Esophagus (tissue), 2 donors: ENCODE measurements around the gene MED20. TPM values are rescaled to one million over a fixed set of nuclear protein-coding genes. Genes with fewer than 3 reads are reported as not detected.

Experiments
- H3K27ac ChIP-seq, 2 donors: one replicate each; pipeline ENCODE4 v1.5.1; 2013; ENCODE audit warnings: low read depth in 2 of 2, mild to moderate bottlenecking in 2 of 2, inconsistent platforms in 1 of 2, low read length in 1 of 2, moderate library complexity in 1 of 2
- H3K27me3 ChIP-seq, 2 donors: one replicate each; pipeline ENCODE4 v1.6.1; 2013; ENCODE audit warnings: low read length in 2 of 2, control low read depth in 1 of 2, mild to moderate bottlenecking in 1 of 2; ENCODE audit not compliant: insufficient read depth in 2 of 2, control insufficient read depth in 1 of 2
- H3K36me3 ChIP-seq, 2 donors: one replicate each; pipeline ENCODE4 v1.6.1; 2013; ENCODE audit warnings: low read length in 1 of 2; ENCODE audit not compliant: control insufficient read depth in 2 of 2, insufficient read depth in 2 of 2
- H3K4me1 ChIP-seq, 2 donors: one replicate each; pipeline ENCODE4 v1.6.1; 2013; ENCODE audit warnings: low read length in 1 of 2; ENCODE audit not compliant: control insufficient read depth in 2 of 2, insufficient read depth in 2 of 2
- H3K4me3 ChIP-seq, 2 donors: one replicate each; pipeline ENCODE4 v1.5.1; 2013; ENCODE audit warnings: low read length in 2 of 2, mild to moderate bottlenecking in 2 of 2, low read depth in 1 of 2, moderate library complexity in 1 of 2
- H3K9me3 ChIP-seq, 2 donors: one replicate each; pipeline ENCODE4 v1.6.1; 2013; ENCODE audit warnings: mild to moderate bottlenecking in 2 of 2, low read depth in 1 of 2, low read length in 1 of 2, moderate library complexity in 1 of 2; ENCODE audit not compliant: control insufficient read depth in 2 of 2, insufficient read depth in 1 of 2
- WGBS, 2 donors: extraction: QIAGEN DNeasy Blood & Tissue Kit; methylation state at CpG; one replicate each; pipeline ENCODE4 v1.1.7; 2013; 5-methylcytosine and 5-hydroxymethylcytosine counted together
- polyA plus RNA-seq, 2 donors: library from polyadenylated mRNA; stranded (reverse); fragments of 200-250 nt; gene quantifications; one replicate each; pipeline ENCODE4 v1.2.3, GENCODE V29; 2013
- donor health status: healthy with polysubstance abuse.
- donor health status: Bipolar disorder and iron deficiency.

The MED20 gene
- polyA plus RNA-seq, 2 donors: 7.1 to 8.0 TPM

DNA sequence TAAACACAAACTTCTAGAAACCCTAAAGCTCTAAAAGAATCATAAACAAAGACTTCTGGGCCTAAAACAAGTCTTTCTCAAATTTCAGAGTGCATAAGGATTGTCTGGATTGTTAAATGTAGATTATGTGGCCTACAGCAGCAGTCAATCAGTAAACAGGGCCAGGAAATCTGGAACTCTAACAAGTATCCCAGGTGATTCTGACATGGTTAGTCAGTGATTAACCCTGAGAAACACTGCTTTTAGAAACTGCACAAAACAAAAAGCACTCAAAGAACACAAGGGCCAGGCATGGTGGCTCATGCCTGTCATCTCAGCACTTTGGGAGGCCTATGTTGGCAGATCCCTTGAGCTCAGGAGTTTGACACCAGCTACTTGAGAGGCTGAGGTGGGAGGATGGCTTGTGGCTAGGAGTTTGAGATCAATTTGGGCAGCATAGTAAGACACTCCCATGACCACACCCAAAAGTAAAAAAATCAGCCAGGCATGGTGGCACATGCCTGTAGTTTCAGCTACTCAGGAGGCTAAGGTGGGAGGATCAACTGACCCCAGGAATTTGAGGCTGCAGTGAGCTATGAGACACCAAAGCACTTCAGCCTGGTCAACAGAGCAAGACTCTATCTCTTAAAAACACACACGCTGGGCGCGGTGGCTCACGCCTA, 5.9 kb downstream of the MED20 start:
- Histone ChIP-seq H3K27ac (no peak overlapping the region), H3K9me3 (no peaks in the 10 kb centered on the region), H3K4me3 (no peak overlapping the region), H3K4me1 (no peaks in the 10 kb centered on the region), H3K27me3 (no peaks in the 10 kb centered on the region), H3K36me3 (peaks cover 2 to 8% of the 10 kb centered on the region in 2 donors)
- WGBS, 2 donors: 93 to 97% methylated on average over 4 of the region's 4 CpGs

DNA sequence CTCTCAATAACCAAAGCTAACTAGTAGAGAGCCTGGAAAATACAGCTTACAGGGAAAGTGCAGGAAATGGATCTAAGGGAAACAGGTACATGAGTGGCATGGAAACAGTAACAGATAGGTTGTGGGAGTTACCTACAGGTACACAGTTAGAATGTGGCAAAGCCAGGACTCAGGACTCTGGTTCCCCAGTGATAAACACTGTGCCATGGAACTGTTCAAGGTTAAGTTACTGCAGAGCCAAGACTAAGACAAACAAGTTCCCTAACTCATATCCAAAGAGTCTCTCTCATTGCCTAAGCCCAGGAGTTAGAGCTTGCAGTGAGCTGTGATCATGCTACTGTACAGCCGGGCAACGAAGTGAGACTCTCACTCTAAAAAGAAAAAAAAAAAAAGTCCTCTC, 6.6 kb downstream of the MED20 start:
- H3K4me1 ChIP-seq: no peaks in the 10 kb centered on the region
- H3K36me3 ChIP-seq: peaks cover 2 to 8% of the 10 kb centered on the region in 2 donors
- no peaks in the 10 kb centered on the region for H3K27me3 ChIP-seq
- H3K27ac ChIP-seq: no peak overlapping the region
- no peak overlapping the region for H3K4me3 ChIP-seq
- H3K9me3 ChIP-seq: no peaks in the 10 kb centered on the region
- WGBS, 2 donors: 77 to 91% methylated on average over 2 of the region's 2 CpGs

GRCh38 chr6:41909727-41910126, 11.2 kb downstream of the MED20 start:
- peaks cover 12 to 17% of the 10 kb centered on the region in 2 donors for H3K36me3 ChIP-seq
- WGBS, 2 donors: 98 to 100% methylated on average over 1 of the region's 1 CpG
- H3K27me3 ChIP-seq: no peaks in the 10 kb centered on the region
- no peaks in the 10 kb centered on the region for H3K9me3 ChIP-seq
- no peak overlapping the region for H3K4me3 ChIP-seq
- H3K4me1 ChIP-seq: no peaks in the 10 kb centered on the region
- H3K27ac ChIP-seq: no peak overlapping the region

GRCh38 chr6:41901882-41902519, 18.9 kb downstream of the MED20 start:
- H3K36me3 ChIP-seq: peaks cover 5 to 7% of the 10 kb centered on the region in 2 donors
- no peak overlapping the region for H3K27ac ChIP-seq

DNA sequence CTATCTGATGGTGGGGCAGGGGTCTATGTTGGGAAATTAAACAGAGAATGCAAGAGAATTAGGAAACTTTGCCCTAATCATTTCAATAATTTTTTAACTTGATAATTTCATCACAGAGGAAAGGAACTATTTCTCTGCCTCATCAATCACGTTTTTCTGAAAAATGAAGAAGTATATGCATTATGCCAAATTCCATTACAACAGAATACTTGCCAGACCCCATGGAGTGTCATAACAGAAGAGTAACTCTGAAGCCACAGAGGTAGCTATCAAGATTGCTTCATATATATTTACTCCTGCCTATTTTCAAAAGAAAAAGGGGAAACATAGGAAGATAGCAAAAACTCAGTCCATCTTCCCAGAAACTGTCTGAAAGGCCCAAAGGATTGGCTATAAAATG, 20.1 kb downstream of the MED20 start:
- no peak overlapping the region for H3K4me3 ChIP-seq
- H3K27ac ChIP-seq: no peak overlapping the region
- H3K36me3 ChIP-seq: peaks cover 0 to 2% of the 10 kb centered on the region in 2 donors
- no peaks in the 10 kb centered on the region for H3K9me3 ChIP-seq
- H3K27me3 ChIP-seq: no peaks in the 10 kb centered on the region
- WGBS, 2 donors: 78 to 87% methylated on average over 1 of the region's 1 CpG
- no peaks in the 10 kb centered on the region for H3K4me1 ChIP-seq

More at GRCh38 chr6:41901882-41902519, 18.9 kb downstream of the MED20 start:
- WGBS, 2 donors: 88 to 99% methylated on average over 1 of the region's 1 CpG
- Histone ChIP-seq H3K27me3 (no peaks in the 10 kb centered on the region), H3K9me3 (no peaks in the 10 kb centered on the region), H3K4me1 (no peaks in the 10 kb centered on the region), H3K4me3 (no peak overlapping the region)

GRCh38 chr6:41896281-41896680, 24.7 kb downstream of the MED20 start:
- Histone ChIP-seq H3K27ac (no peak overlapping the region), H3K9me3 (no peaks in the 10 kb centered on the region), H3K27me3 (no peaks in the 10 kb centered on the region), H3K36me3 (peaks cover 0 to 2% of the 10 kb centered on the region in 2 donors), H3K4me1 (peaks cover 0 to 6% of the 10 kb centered on the region in 2 donors), H3K4me3 (peak overlapping the region in 1 of 2 donors; percentile 75)
- 57 to 60% methylated on average over 3 of the region's 3 CpGs for WGBS, 2 donors

GRCh38 chr6:41895300-41896233, 25.4 kb downstream of the MED20 start, which contains the start of gene USP49:
Gene USP49 (minus strand): TSS chr6:41895375. CDS start chr6:41806983, 88,392 bp downstream.
- Histone ChIP-seq H3K4me1 (peaks cover 0 to 6% of the 10 kb centered on the region in 2 donors), H3K27ac (peak within 1 kb of the TSS; percentile 60 to 76), H3K4me3 (peak within 1 kb of the TSS; percentile 75 to 78), H3K36me3 (peaks cover 0 to 2% of the 10 kb centered on the region in 2 donors), H3K9me3 (no peaks in the 10 kb centered on the region), H3K27me3 (no peaks in the 10 kb centered on the region)
- WGBS, 2 donors: 0 to 1% methylated on average over 55 of the region's 55 CpGs

GRCh38 chr6:41894366-41895299, 26.3 kb downstream of the MED20 start:
- peak overlapping the region; percentile 9 to 60 for H3K27ac ChIP-seq
- H3K4me1 ChIP-seq: peaks cover 0 to 6% of the 10 kb centered on the region in 2 donors
- H3K4me3 ChIP-seq: peak overlapping the region; percentile 75 to 78
- WGBS, 2 donors: 2 to 3% methylated on average over 48 to 56 of the region's 56 CpGs
- H3K9me3 ChIP-seq: no peaks in the 10 kb centered on the region
- no peaks in the 10 kb centered on the region for H3K27me3 ChIP-seq
- H3K36me3 ChIP-seq: no peaks in the 10 kb centered on the region
